ENCODE results near the gene CHTF18. TPM values are rescaled to one million over a fixed set of nuclear protein-coding genes. Genes with fewer than 3 reads are reported as not detected.
"Not testable (repeated sequence)": the region's sequence is repeated elsewhere in the genome, so short reads cannot be mapped to it uniquely, and the experiment has no call there.

Gene CHTF18
- total RNA-seq, 1 donor from 2014 or later, result 13.3 TPM

GRCh38 chr16:830107-830870, 41.9 kb downstream of the CHTF18 start:
- no peak for DNase-seq (ENCODE audit: low spot score)

- no peak for DNase-seq (ENCODE audit: low spot score)
Measured at GRCh38 chr16:830871-831570, 42.6 kb downstream of the CHTF18 start.

GRCh38 chr16:831571-832413, 43.4 kb downstream of the CHTF18 start:
- no peak for DNase-seq (ENCODE audit: low spot score)

- no peak for DNase-seq (ENCODE audit: low spot score)
Measured at GRCh38 chr16:832652-833336, 44.4 kb downstream of the CHTF18 start.

GRCh38 chr16:833411-833810, 45.0 kb downstream of the CHTF18 start:
- DNase-seq (ENCODE audit: low spot score), result no peak

- no peak for DNase-seq (ENCODE audit: low spot score)
Measured at GRCh38 chr16:835373-835772, 47.0 kb downstream of the CHTF18 start.

- DNase-seq (ENCODE audit: low spot score), result no peak
Measured at GRCh38 chr16:836221-836620, 47.8 kb downstream of the CHTF18 start.

GRCh38 chr16:836822-837221, 48.4 kb downstream of the CHTF18 start:
- not testable (repeated sequence) for DNase-seq (ENCODE audit: low spot score)

GRCh38 chr16:838741-839140, 50.3 kb downstream of the CHTF18 start:
- no peak for DNase-seq (ENCODE audit: low spot score)

- no peak for DNase-seq (ENCODE audit: low spot score)
Measured at GRCh38 chr16:839643-840408, 51.4 kb downstream of the CHTF18 start.

- DNase-seq (ENCODE audit: low spot score), result no peak
Measured at GRCh38 chr16:840561-841454, 52.4 kb downstream of the CHTF18 start.

- DNase-seq (ENCODE audit: low spot score), result no peak
Measured at GRCh38 chr16:841455-842060, 53.1 kb downstream of the CHTF18 start.

GRCh38 chr16:842061-842476, 53.6 kb downstream of the CHTF18 start:
- DNase-seq (ENCODE audit: low spot score), result no peak

GRCh38 chr16:842711-843560, 54.5 kb downstream of the CHTF18 start:
- DNase-seq (ENCODE audit: low spot score), result no peak

- no peak for DNase-seq (ENCODE audit: low spot score)
Measured at GRCh38 chr16:843771-844170, 55.4 kb downstream of the CHTF18 start.

GRCh38 chr16:844638-845350, 56.4 kb downstream of the CHTF18 start:
- DNase-seq (ENCODE audit: low spot score), result no peak

- DNase-seq (ENCODE audit: low spot score), result no peak
Measured at GRCh38 chr16:845351-845745, 56.9 kb downstream of the CHTF18 start.

- no peak for DNase-seq (ENCODE audit: low spot score)
Measured at GRCh38 chr16:847151-847550, 58.7 kb downstream of the CHTF18 start.
